Ectodermal cell (in vitro differentiated cells): ENCODE measurements around the gene MAST3.

Source experiments
- H3K27ac ChIP-seq: 2 replicates; pipeline ENCODE4 v1.7.0; 2013; ENCODE audit warnings: mild to moderate bottlenecking, low read depth, low read length; ENCODE audit not compliant: insufficient read depth, poor library complexity, severe bottlenecking
- H3K27me3 ChIP-seq: 2 replicates; pipeline ENCODE4 v1.7.0; 2013; ENCODE audit warnings: mild to moderate bottlenecking, low read length; ENCODE audit not compliant: insufficient read depth, control insufficient read depth, poor library complexity, severe bottlenecking
- H3K36me3 ChIP-seq: one replicate; pipeline ENCODE4 v1.7.0; 2013; ENCODE audit warnings: low read length; ENCODE audit not compliant: control insufficient read depth, insufficient read depth
- H3K4me1 ChIP-seq: one replicate; pipeline ENCODE4 v1.7.0; 2013; ENCODE audit warnings: low read length; ENCODE audit not compliant: control insufficient read depth, insufficient read depth
- H3K4me3 ChIP-seq: 2 replicates; pipeline ENCODE4 v1.7.0; 2013; ENCODE audit warnings: low read depth, low read length, control low read depth; ENCODE audit not compliant: insufficient read depth
- H3K9me3 ChIP-seq: 2 replicates; pipeline ENCODE4 v1.7.0; 2013; ENCODE audit warnings: mild to moderate bottlenecking, low read length, moderate library complexity; ENCODE audit not compliant: control insufficient read depth
- WGBS, 2 experiments: methylation state at CpG; one replicate each; pipeline ENCODE4 v1.1.7; 2013; ENCODE audit warnings: missing lambda C conversion rate in 2 of 2; 5-methylcytosine and 5-hydroxymethylcytosine counted together

The MAST3 gene

GRCh38 chr19:18147396-18147795, 49.8 kb downstream of the MAST3 start:
- H3K27me3 ChIP-seq, result no peaks in the 10 kb centered on the region
- H3K4me1 ChIP-seq, result no peaks in the 10 kb centered on the region
- H3K4me3 ChIP-seq, result no peak overlapping the region
- no peak overlapping the region for H3K27ac ChIP-seq
- 93 to 95% methylated on average over 13 of the region's 13 CpGs for WGBS, 2 experiments
- peaks cover 8% of the 10 kb centered on the region for H3K36me3 ChIP-seq
- no peaks in the 10 kb centered on the region for H3K9me3 ChIP-seq

GRCh38 chr19:18149596-18149975, 52.0 kb downstream of the MAST3 start:
- 91 to 94% methylated on average over 16 of the region's 16 CpGs for WGBS, 2 experiments
- Histone ChIP-seq H3K4me1 (peaks cover 7% of the 10 kb centered on the region), H3K27me3 (no peaks in the 10 kb centered on the region), H3K27ac (no peak overlapping the region), H3K9me3 (no peaks in the 10 kb centered on the region), H3K4me3 (no peak overlapping the region), H3K36me3 (peaks cover 8% of the 10 kb centered on the region)

- no peaks in the 10 kb centered on the region for H3K9me3 ChIP-seq
- H3K36me3 ChIP-seq, result no peaks in the 10 kb centered on the region
- no peak overlapping the region for H3K27ac ChIP-seq
- WGBS, 2 experiments, result 86 to 87% methylated on average over 18 of the region's 18 CpGs
- no peak overlapping the region for H3K4me3 ChIP-seq
- peaks cover 7% of the 10 kb centered on the region for H3K4me1 ChIP-seq
- H3K27me3 ChIP-seq, result no peaks in the 10 kb centered on the region
Observed at GRCh38 chr19:18150776-18151624, 53.4 kb downstream of the MAST3 start.

- Histone ChIP-seq H3K4me1 (peaks cover 12% of the 10 kb centered on the region), H3K27ac (peak overlapping the region; percentile 99), H3K27me3 (no peaks in the 10 kb centered on the region), H3K36me3 (no peaks in the 10 kb centered on the region), H3K9me3 (no peaks in the 10 kb centered on the region), H3K4me3 (peak overlapping the region; percentile 70)
- 1% methylated on average over 22 of the region's 22 CpGs for WGBS, 2 experiments
Observed at GRCh38 chr19:18152442-18152816, 54.9 kb downstream of the MAST3 start.

- H3K27ac ChIP-seq, result peak within 1 kb of the TSS; percentile 99
- no peaks in the 10 kb centered on the region for H3K9me3 ChIP-seq
- WGBS, 2 experiments, result 0% methylated on average over 86 of the region's 86 CpGs
- peaks cover 15% of the 10 kb centered on the region for H3K4me1 ChIP-seq
- H3K36me3 ChIP-seq, result no peaks in the 10 kb centered on the region
- H3K4me3 ChIP-seq, result peak within 1 kb of the TSS; percentile 70
- H3K27me3 ChIP-seq, result no peaks in the 10 kb centered on the region
Observed at GRCh38 chr19:18152817-18153555, 55.4 kb downstream of the MAST3 start, which contains the start of gene PIK3R2. Gene PIK3R2, plus strand, starts transcription at chr19:18153163. Its CDS starts 2,717 bp downstream, at chr19:18155880.

GRCh38 chr19:18153556-18154134, 56.1 kb downstream of the MAST3 start:
- Histone ChIP-seq H3K36me3 (no peaks in the 10 kb centered on the region), H3K4me1 (peaks cover 15% of the 10 kb centered on the region), H3K4me3 (peak overlapping the region; percentile 70), H3K27me3 (no peaks in the 10 kb centered on the region), H3K9me3 (no peaks in the 10 kb centered on the region), H3K27ac (peak overlapping the region; percentile 16)
- WGBS, 2 experiments, result 2 to 3% methylated on average over 38 of the region's 38 CpGs

GRCh38 chr19:18155095-18156087, 57.8 kb downstream of the MAST3 start:
- Histone ChIP-seq H3K36me3 (no peaks in the 10 kb centered on the region), H3K27ac (no peak overlapping the region), H3K4me1 (peaks cover 15% of the 10 kb centered on the region), H3K4me3 (no peak overlapping the region), H3K27me3 (no peaks in the 10 kb centered on the region), H3K9me3 (no peaks in the 10 kb centered on the region)
- 95 to 96% methylated on average over 43 of the region's 43 CpGs for WGBS, 2 experiments

- Histone ChIP-seq H3K27ac (no peak overlapping the region), H3K9me3 (no peaks in the 10 kb centered on the region), H3K27me3 (no peaks in the 10 kb centered on the region), H3K36me3 (no peaks in the 10 kb centered on the region), H3K4me1 (peaks cover 15% of the 10 kb centered on the region), H3K4me3 (no peak overlapping the region)
- WGBS, 2 experiments, result 92 to 95% methylated on average over 6 of the region's 6 CpGs
Observed at GRCh38 chr19:18156268-18156667, 58.7 kb downstream of the MAST3 start.

- peaks cover 4% of the 10 kb centered on the region for H3K36me3 ChIP-seq
- WGBS, 2 experiments, result 89 to 90% methylated on average over 22 of the region's 22 CpGs
- H3K4me3 ChIP-seq, result no peak overlapping the region
- H3K9me3 ChIP-seq, result no peaks in the 10 kb centered on the region
- H3K27me3 ChIP-seq, result no peaks in the 10 kb centered on the region
- peaks cover 20% of the 10 kb centered on the region for H3K4me1 ChIP-seq
- H3K27ac ChIP-seq, result peak overlapping the region; percentile 50
Observed at GRCh38 chr19:18156841-18157464, 59.4 kb downstream of the MAST3 start.
